Natural killer cell (primary cell): ENCODE measurements around the gene PHF21A. TPM values are rescaled to one million over a fixed set of nuclear protein-coding genes. Genes with fewer than 3 reads are reported as not detected.
"Not testable (repeated sequence)": the region's sequence is repeated elsewhere in the genome, so short reads cannot be mapped to it uniquely, and the experiment has no call there.

Source experiments
- ATAC-seq, 3 donors: fragments of 150-1000 bp in 2 of 3; fragments of 200-7000 bp in 1 of 3; cut with Tn5 transposase; 1 replicate in 1 of 3; 2 replicates in 2 of 3; pipeline ENCODE4 v1.10.0; 2021; ENCODE audit warnings: mild to moderate bottlenecking in 2 of 3, moderate library complexity in 2 of 3
- DNase-seq, 2 donors: peaks; one replicate each; pipeline versions ENCODE4 v3.0.0 to v3.0.0-alpha.2; 2013 to 2021; ENCODE audit warnings: mixed read lengths in 1 of 2
- H3K27ac ChIP-seq: one replicate; pipeline ENCODE4 v1.5.1; 2013; ENCODE audit warnings: mild to moderate bottlenecking, low read length
- H3K27me3 ChIP-seq: one replicate; pipeline ENCODE4 v1.6.1; 2013; ENCODE audit warnings: low read length; ENCODE audit not compliant: control insufficient read depth, insufficient read depth
- H3K36me3 ChIP-seq: one replicate; pipeline ENCODE4 v1.6.1; 2013; ENCODE audit warnings: low read length; ENCODE audit not compliant: control insufficient read depth, insufficient read depth
- H3K4me1 ChIP-seq: one replicate; pipeline ENCODE4 v1.6.1; 2013; ENCODE audit warnings: low read length; ENCODE audit not compliant: control insufficient read depth, insufficient read depth
- H3K4me3 ChIP-seq: one replicate; pipeline ENCODE4 v1.5.1; 2013; ENCODE audit warnings: low read length
- H3K9me3 ChIP-seq: one replicate; pipeline ENCODE4 v1.6.1; 2013; ENCODE audit warnings: low read length; ENCODE audit not compliant: control insufficient read depth, insufficient read depth
- H3K27ac Mint-ChIP-seq, 2 donors: one replicate each; pipeline ENCODE4 v1.8.0; 2022; ENCODE audit warnings: mild to moderate bottlenecking in 2 of 2, mixed read lengths in 2 of 2, moderate library complexity in 1 of 2
- H3K27me3 Mint-ChIP-seq, 2 donors: one replicate each; pipeline ENCODE4 v1.8.0; 2022; ENCODE audit warnings: low read depth in 2 of 2, mixed read lengths in 2 of 2
- H3K36me3 Mint-ChIP-seq: one replicate; pipeline ENCODE4 v1.8.0; 2022; ENCODE audit warnings: mixed read lengths
- H3K4me1 Mint-ChIP-seq, 2 donors: one replicate each; pipeline ENCODE4 v1.8.0; 2022; ENCODE audit warnings: mixed read lengths in 2 of 2
- H3K4me3 Mint-ChIP-seq: one replicate; pipeline ENCODE4 v1.8.0; 2022; ENCODE audit warnings: mild to moderate bottlenecking, moderate library complexity, mixed read lengths
- H3K9me3 Mint-ChIP-seq, 2 donors: one replicate each; pipeline ENCODE4 v1.8.0; 2022; ENCODE audit warnings: mixed read lengths in 2 of 2
- CTCF ChIP-seq: fragments of 200-600 bp; IDR thresholded peaks from one replicate; pipeline ENCODE4 v1.8.0; 2022; ENCODE audit warnings: antibody characterized with exemption
- WGBS: methylation state at CpG from one replicate; pipeline ENCODE4 v1.1.7; 2013; ENCODE audit warnings: missing lambda C conversion rate; ENCODE audit not compliant: insufficient coverage; 5-methylcytosine and 5-hydroxymethylcytosine counted together
- intact Hi-C: fragments of 100-400 bp; cut with micrococcal nuclease; formaldehyde crosslinking; loops from one replicate; pipeline ENCODE4 v1.14.2; 2022
- total RNA-seq, 4 donors: library from RNA; stranded (reverse); fragments of 120-200 nt in 1 of 4; gene quantifications; one replicate each; pipeline versions ENCODE4 v1.2.3 to v1.2.4, GENCODE V29; 2013 to 2022

Gene PHF21A
- total RNA-seq, 3 donors from 2014 or later (not counting 1 experiment from before 2014, with no cell fraction given) = 138 to 147 (median 139) TPM

- Histone ChIP-seq H3K9me3 (no peaks in the 10 kb centered on the region), H3K27me3 (peaks cover 22% of the 10 kb centered on the region), H3K4me1 (peaks cover 31% of the 10 kb centered on the region), H3K27ac (no peak overlapping the region), H3K4me3 (no peak overlapping the region), H3K36me3 (no peaks in the 10 kb centered on the region)
- Mint-ChIP-seq H3K27ac (peak overlapping the region in 1 of 2 donors; percentile 85), H3K4me3 (no peak overlapping the region), H3K27me3 (peaks cover 0 to 23% of the 10 kb centered on the region in 2 donors), H3K36me3 (no peaks in the 10 kb centered on the region), H3K9me3 (no peaks in the 10 kb centered on the region), H3K4me1 (peaks cover 5 to 23% of the 10 kb centered on the region in 2 donors)
- ATAC-seq (no peak), DNase-seq (no peak)
- TF ChIP-seq CTCF = no peak
- 91% methylated on average over 6 of the region's 6 CpGs for WGBS
- intact Hi-C loops = no loop called here
Observed at GRCh38 chr11:45901626-45902025, 219.6 kb downstream of the PHF21A start.

- ATAC-seq = no peak
- 66% methylated on average over 8 of the region's 8 CpGs for WGBS
- no peak for TF ChIP-seq CTCF
- H3K27ac Mint-ChIP-seq = peak overlapping the region in 1 of 2 donors; percentile 85
- H3K4me1 Mint-ChIP-seq = peaks cover 0 to 17% of the 10 kb centered on the region in 2 donors
- H3K36me3 ChIP-seq = no peaks in the 10 kb centered on the region
- H3K4me3 Mint-ChIP-seq = peak overlapping the region; percentile 82
- peaks cover 26% of the 10 kb centered on the region for H3K4me1 ChIP-seq
- no peak overlapping the region for H3K4me3 ChIP-seq
- H3K27me3 ChIP-seq = peaks cover 22% of the 10 kb centered on the region
- intact Hi-C loops = no loop called here
- no peak overlapping the region for H3K27ac ChIP-seq
- H3K27me3 Mint-ChIP-seq = peaks cover 0 to 23% of the 10 kb centered on the region in 2 donors
- no peaks in the 10 kb centered on the region for H3K9me3 Mint-ChIP-seq
- H3K9me3 ChIP-seq = no peaks in the 10 kb centered on the region
- H3K36me3 Mint-ChIP-seq = no peaks in the 10 kb centered on the region
- no peak for DNase-seq
Observed at GRCh38 chr11:45900916-45901617, 220.2 kb downstream of the PHF21A start.

GRCh38 chr11:45900175-45900800 is 221.0 kb downstream of the PHF21A start:
- DNase-seq, H3K9me3 Mint-ChIP-seq, H3K9me3 ChIP-seq, H3K4me3 ChIP-seq, H3K36me3 ChIP-seq, H3K27ac ChIP-seq, intact Hi-C loops, H3K36me3 Mint-ChIP-seq, ATAC-seq: not testable (repeated sequence)
- Mint-ChIP-seq H3K27me3 (peaks cover 0 to 26% of the 10 kb centered on the region in 2 donors), H3K4me1 (peaks cover 0 to 17% of the 10 kb centered on the region in 2 donors), H3K27ac (peak overlapping the region in 1 of 2 donors; percentile 85), H3K4me3 (peak overlapping the region; percentile 82)
- Histone ChIP-seq H3K4me1 (peaks cover 18% of the 10 kb centered on the region), H3K27me3 (peaks cover 27% of the 10 kb centered on the region)
- 13% methylated on average over 30 of the region's 59 CpGs for WGBS

- H3K27ac ChIP-seq = no peak overlapping the region
- DNase-seq = peak; percentile 79 to 80
- no peaks in the 10 kb centered on the region for H3K9me3 ChIP-seq
- Mint-ChIP-seq H3K9me3 (no peaks in the 10 kb centered on the region), H3K36me3 (no peaks in the 10 kb centered on the region), H3K27me3 (peaks cover 0 to 32% of the 10 kb centered on the region in 2 donors), H3K4me3 (peak overlapping the region; percentile 78), H3K4me1 (peaks cover 0 to 17% of the 10 kb centered on the region in 2 donors), H3K27ac (peak overlapping the region in 1 of 2 donors; percentile 85)
- intact Hi-C loops = loop anchor here (1.0 kb wide), 1 partner anchor 19 kb away; no protein-coding TSS in a partner anchor
- peaks cover 17% of the 10 kb centered on the region for H3K4me1 ChIP-seq
- WGBS = 1% methylated on average over 61 of the region's 62 CpGs
- peak; percentile 77 to 86 (median 85) for ATAC-seq
- TF ChIP-seq CTCF = no peak
- H3K4me3 ChIP-seq = peak overlapping the region; percentile 18
- no peaks in the 10 kb centered on the region for H3K36me3 ChIP-seq
- peaks cover 27% of the 10 kb centered on the region for H3K27me3 ChIP-seq
Observed at GRCh38 chr11:45899448-45900174, 221.6 kb downstream of the PHF21A start.
